Cardiac fibroblast (primary cell): ENCODE data around the gene ZEB1.
"Not testable (repeated sequence)": the region's sequence is repeated elsewhere in the genome, so short reads cannot be mapped to it uniquely, and the experiment has no call there.

Experiments used
- DNase-seq, 2 donors: peaks; one replicate each; pipeline versions ENCODE4 v3.0.0 to v3.0.0-alpha.2; 2010; ENCODE audit warnings: low read depth in 2 of 2
- H3K4me3 ChIP-seq, 2 donors: replicated peaks in 1 of 2; 1 replicate in 1 of 2; 2 replicates in 1 of 2; pipeline ENCODE4 v1.5.1; 2011; ENCODE audit warnings: low read depth in 2 of 2, low read length in 2 of 2, mild to moderate bottlenecking in 2 of 2, moderate library complexity in 1 of 2
- TF ChIP-seq, protein P1 (sequence below): IDR thresholded peaks from one replicate; pipeline ENCODE4 v1.5.1; 2011; ENCODE audit warnings: low read depth, mild to moderate bottlenecking, low read length, inconsistent platforms

Gene ZEB1

DNA sequence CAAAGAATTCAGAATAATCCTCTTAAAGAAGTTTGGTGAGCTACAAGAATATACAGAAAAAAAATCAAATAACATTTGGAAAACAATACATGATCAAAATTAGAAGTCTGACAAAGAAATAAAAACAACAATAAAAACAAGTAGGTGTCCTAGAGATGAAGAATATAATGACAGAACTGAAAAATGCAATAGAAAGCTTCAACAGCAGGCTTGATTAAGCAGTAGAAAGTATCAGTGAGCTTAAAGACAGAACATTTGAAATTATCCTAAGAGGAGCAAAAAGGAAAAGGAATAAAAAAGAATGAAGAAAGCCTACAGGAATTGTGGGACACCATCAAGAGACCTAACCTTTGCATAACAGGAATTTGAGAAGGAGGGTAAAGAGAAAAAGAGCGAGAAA, 238.8 kb downstream of the ZEB1 start:
- TF ChIP-seq, protein P1, sequence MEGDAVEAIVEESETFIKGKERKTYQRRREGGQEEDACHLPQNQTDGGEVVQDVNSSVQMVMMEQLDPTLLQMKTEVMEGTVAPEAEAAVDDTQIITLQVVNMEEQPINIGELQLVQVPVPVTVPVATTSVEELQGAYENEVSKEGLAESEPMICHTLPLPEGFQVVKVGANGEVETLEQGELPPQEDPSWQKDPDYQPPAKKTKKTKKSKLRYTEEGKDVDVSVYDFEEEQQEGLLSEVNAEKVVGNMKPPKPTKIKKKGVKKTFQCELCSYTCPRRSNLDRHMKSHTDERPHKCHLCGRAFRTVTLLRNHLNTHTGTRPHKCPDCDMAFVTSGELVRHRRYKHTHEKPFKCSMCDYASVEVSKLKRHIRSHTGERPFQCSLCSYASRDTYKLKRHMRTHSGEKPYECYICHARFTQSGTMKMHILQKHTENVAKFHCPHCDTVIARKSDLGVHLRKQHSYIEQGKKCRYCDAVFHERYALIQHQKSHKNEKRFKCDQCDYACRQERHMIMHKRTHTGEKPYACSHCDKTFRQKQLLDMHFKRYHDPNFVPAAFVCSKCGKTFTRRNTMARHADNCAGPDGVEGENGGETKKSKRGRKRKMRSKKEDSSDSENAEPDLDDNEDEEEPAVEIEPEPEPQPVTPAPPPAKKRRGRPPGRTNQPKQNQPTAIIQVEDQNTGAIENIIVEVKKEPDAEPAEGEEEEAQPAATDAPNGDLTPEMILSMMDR: no peak
- DNase-seq: no peak
- no peak overlapping the region for H3K4me3 ChIP-seq

DNA sequence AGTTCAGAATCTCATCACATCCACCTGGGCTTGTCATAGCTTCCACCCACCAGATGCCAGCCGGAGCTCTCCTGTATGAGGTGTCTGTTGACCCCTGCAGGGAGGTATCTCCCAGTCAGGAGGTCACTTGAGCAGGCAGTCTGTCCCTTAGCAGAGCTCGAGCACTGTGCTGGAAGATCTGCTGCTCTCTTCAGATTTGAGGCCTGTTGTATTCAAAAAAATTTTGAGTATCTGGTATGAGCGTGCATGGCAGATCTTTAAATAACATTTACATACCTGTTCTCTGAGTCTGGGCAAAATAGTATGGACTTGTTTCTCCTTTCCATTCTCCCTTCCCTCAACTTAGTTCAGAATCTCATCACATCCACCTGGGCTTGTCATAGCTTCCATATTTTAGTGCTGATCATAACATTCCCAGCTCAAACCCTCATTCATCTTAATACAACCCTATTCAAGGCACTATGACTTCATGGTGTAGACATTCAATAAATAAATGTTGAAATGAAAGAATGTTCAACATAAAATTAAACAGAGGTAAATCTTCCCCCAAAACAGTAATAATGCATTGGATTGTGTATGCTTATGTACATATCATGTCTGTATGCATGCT, 249.3 kb downstream of the ZEB1 start:
- not testable (repeated sequence) for H3K4me3 ChIP-seq, DNase-seq

DNA sequence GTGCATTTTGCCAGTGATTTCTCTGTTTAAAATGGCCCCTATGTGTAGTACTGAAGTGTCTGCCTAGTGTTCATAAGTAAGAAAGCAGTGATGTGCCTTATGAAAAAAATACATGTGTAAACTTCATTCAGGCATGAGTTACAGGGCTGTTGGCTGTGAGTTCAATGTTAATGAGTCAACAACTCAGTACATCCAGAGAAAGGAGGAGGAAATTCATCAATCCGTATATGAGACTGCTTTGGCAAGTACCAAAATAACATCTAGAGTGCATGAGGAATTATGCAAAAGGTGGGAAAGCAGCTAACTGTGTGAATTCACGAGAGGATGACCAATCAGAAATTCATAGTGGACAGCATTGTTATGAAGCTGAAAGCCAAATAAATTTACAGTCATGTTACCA, 255.6 kb downstream of the ZEB1 start:
- TF ChIP-seq, protein P1: no peak
- no peak overlapping the region for H3K4me3 ChIP-seq
- no peak for DNase-seq

DNA sequence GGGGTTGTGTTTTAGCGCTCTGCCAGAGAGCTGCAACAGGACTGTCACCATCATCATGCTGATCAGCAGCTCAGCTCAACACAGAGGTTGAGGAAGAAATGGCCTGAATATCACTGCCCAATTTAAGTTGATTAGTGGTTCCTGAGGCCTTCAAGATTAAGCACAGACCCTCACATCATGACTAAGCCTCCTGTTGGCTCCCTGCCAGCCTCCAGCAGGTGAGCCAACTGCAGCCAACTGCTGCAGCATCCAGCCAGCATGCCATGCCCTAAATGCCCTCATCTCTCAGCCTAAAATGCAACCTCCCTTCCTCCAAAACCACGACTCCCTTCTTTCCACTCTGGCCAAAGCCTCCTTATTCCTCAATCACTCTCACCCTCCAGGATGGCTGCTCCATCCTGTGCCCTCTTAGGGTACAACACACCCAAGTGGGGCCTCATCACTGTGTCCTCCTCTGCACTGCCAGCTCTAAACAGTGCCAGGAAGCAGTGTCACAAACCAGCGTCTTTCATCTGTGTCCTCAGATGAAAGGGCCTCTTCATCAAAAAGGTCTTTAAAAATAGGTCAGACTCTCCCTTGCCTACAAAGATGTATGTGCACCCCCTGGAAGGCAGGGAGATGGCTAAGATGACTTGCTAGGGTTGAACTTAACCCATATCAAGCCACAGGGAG, 259.3 kb downstream of the ZEB1 start:
- H3K4me3 ChIP-seq: no peak overlapping the region
- DNase-seq: no peak
- TF ChIP-seq, protein P1: no peak

DNA sequence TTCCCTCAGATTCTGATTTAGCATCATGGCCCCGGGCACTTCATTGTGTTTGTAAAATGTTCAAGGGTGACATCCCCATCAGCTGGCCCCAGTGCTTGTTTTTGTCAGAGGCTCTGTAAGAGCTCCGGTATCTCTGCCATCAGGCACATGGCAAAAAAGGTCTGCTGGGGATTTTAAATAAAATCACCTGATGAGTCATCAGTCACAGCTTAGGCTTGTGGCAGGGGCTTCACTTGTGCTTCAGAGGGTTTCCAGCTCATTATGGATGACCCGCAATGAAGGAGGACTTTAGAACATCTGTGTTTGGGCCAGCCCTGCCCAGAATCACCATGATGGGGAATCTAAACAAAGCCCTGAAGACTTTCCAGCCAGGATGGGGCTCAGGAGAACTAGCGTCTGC, 259.9 kb downstream of the ZEB1 start:
- no peak overlapping the region for H3K4me3 ChIP-seq
- TF ChIP-seq, protein P1: no peak
- DNase-seq: no peak
